SK-N-SH treated with all-trans-retinoic acid at 6 μM for 48 hours (cell line): ENCODE results near the gene LHFPL2.

Source experiments
- ATAC-seq: fragments of 200-7000 bp; cut with Tn5 transposase; 3 replicates; pipeline ENCODE4 v1.9.1; 2020; ENCODE audit warnings: mild to moderate bottlenecking, moderate library complexity
- ARNTL ChIP-seq: fragments of 450-650 bp; formaldehyde crosslinking; IDR thresholded peaks from 2 replicates; pipeline ENCODE4 v1.5.0; 2020; ENCODE audit warnings: low read depth, mild to moderate bottlenecking, moderate library complexity, borderline replicate concordance
- BACH2 ChIP-seq: fragments of 250-450 bp; sonication (Bioruptor Pico); IDR thresholded peaks from 2 replicates; pipeline ENCODE4 v1.9.0; 2021; ENCODE audit warnings: mild to moderate bottlenecking, borderline replicate concordance
- CREB5 ChIP-seq: fragments of 250-450 bp; sonication (Bioruptor Pico); IDR thresholded peaks from 2 replicates; pipeline ENCODE4 v1.5.1; 2020; ENCODE audit warnings: low read depth, mild to moderate bottlenecking, moderate library complexity
- CSDC2 ChIP-seq: fragments of 250-450 bp; sonication (Bioruptor Pico); IDR thresholded peaks from 2 replicates; pipeline ENCODE4 v1.5.0; 2020; ENCODE audit warnings: mild to moderate bottlenecking, moderate library complexity
- ESRRG ChIP-seq: fragments of 250-450 bp; sonication (Bioruptor Pico); IDR thresholded peaks from 2 replicates; pipeline ENCODE4 v1.6.1; 2021; ENCODE audit warnings: mild to moderate bottlenecking
- GLIS3 ChIP-seq: fragments of 250-450 bp; sonication (Bioruptor Pico); IDR thresholded peaks from 2 replicates; pipeline ENCODE4 v1.5.0; 2020; ENCODE audit warnings: mild to moderate bottlenecking, moderate library complexity
- ISL1 ChIP-seq: fragments of 250-450 bp; sonication (Bioruptor Pico); IDR thresholded peaks from 2 replicates; pipeline ENCODE4 v2.1.2; 2022; ENCODE audit warnings: mild to moderate bottlenecking, moderate library complexity
- OSR1 ChIP-seq: fragments of 250-450 bp; sonication (Bioruptor Pico); IDR thresholded peaks from 2 replicates; pipeline ENCODE4 v1.8.0; 2022; ENCODE audit warnings: moderate library complexity, mild to moderate bottlenecking, inconsistent platforms
- PPARA ChIP-seq: fragments of 250-450 bp; sonication (Bioruptor Pico); IDR thresholded peaks from 2 replicates; pipeline ENCODE4 v1.5.0; 2020; ENCODE audit warnings: mild to moderate bottlenecking, borderline replicate concordance
- RARB ChIP-seq: fragments of 250-450 bp; sonication (Bioruptor Pico); IDR thresholded peaks from 2 replicates; pipeline ENCODE4 v1.8.0; 2021; ENCODE audit warnings: mild to moderate bottlenecking, moderate library complexity
- SNAI2 ChIP-seq: fragments of 250-450 bp; sonication (Bioruptor Pico); IDR thresholded peaks from 2 replicates; pipeline ENCODE4 v1.5.0; 2020; ENCODE audit warnings: mild to moderate bottlenecking, moderate library complexity
- TCF4 ChIP-seq: fragments of 250-450 bp; sonication (Bioruptor Pico); IDR thresholded peaks from 2 replicates; pipeline ENCODE4 v1.8.0; 2021; ENCODE audit warnings: mild to moderate bottlenecking, moderate library complexity, borderline replicate concordance
- TOX ChIP-seq: fragments of 250-450 bp; sonication (Bioruptor Pico); IDR thresholded peaks from 2 replicates; pipeline ENCODE4 v1.8.0; 2021; ENCODE audit warnings: mild to moderate bottlenecking, moderate library complexity, borderline replicate concordance
- ZC3H10 ChIP-seq: fragments of 250-450 bp; sonication (Bioruptor Pico); IDR thresholded peaks from 2 replicates; pipeline ENCODE4 v1.5.1; 2021; ENCODE audit warnings: mild to moderate bottlenecking, moderate library complexity
- ZFP3 ChIP-seq: fragments of 250-450 bp; sonication (Bioruptor Pico); IDR thresholded peaks from 2 replicates; pipeline ENCODE4 v1.5.0; 2020; ENCODE audit warnings: mild to moderate bottlenecking, moderate library complexity
- ZFP30 ChIP-seq: fragments of 450-650 bp; formaldehyde crosslinking; IDR thresholded peaks from 2 replicates; pipeline ENCODE4 v1.5.0; 2022; ENCODE audit warnings: mild to moderate bottlenecking, moderate library complexity
- ZNF565 ChIP-seq: fragments of 450-650 bp; formaldehyde crosslinking; conservative IDR thresholded peaks from 2 replicates; pipeline ENCODE4 v1.5.0; 2020; ENCODE audit warnings: low read depth, mild to moderate bottlenecking, moderate library complexity
- ZNF70 ChIP-seq: fragments of 450-650 bp; formaldehyde crosslinking; IDR thresholded peaks from 2 replicates; pipeline ENCODE4 v1.5.0; 2020; ENCODE audit warnings: mild to moderate bottlenecking, moderate library complexity
- ZNF8 ChIP-seq: fragments of 450-650 bp; formaldehyde crosslinking; IDR thresholded peaks from 2 replicates; pipeline ENCODE4 v1.5.0; 2020; ENCODE audit warnings: mild to moderate bottlenecking, moderate library complexity
- TF ChIP-seq, protein P1 (sequence below): fragments of 250-450 bp; sonication (Bioruptor Pico); IDR thresholded peaks from 2 replicates; pipeline ENCODE4 v1.5.0; 2020; ENCODE audit warnings: mild to moderate bottlenecking, moderate library complexity
- TF ChIP-seq, protein P2 (sequence below): fragments of 250-450 bp; sonication (Bioruptor Pico); IDR thresholded peaks from 2 replicates; pipeline ENCODE4 v1.5.1; 2021; ENCODE audit warnings: mild to moderate bottlenecking, moderate library complexity
- TF ChIP-seq, protein P3 (sequence below): fragments of 250-450 bp; sonication (Bioruptor Pico); IDR thresholded peaks from 2 replicates; pipeline ENCODE4 v1.8.0; 2020; ENCODE audit warnings: mild to moderate bottlenecking, moderate library complexity, borderline replicate concordance
- TF ChIP-seq, protein P4 (sequence below): fragments of 250-450 bp; sonication (Bioruptor Pico); IDR thresholded peaks from 2 replicates; pipeline ENCODE4 v1.8.0; 2021; ENCODE audit warnings: low read depth, mild to moderate bottlenecking, moderate library complexity, borderline replicate concordance

The LHFPL2 gene

GRCh38 chr5:78495800-78496199 is 152.8 kb downstream of the LHFPL2 start:
- no peak for ATAC-seq
- TF ChIP-seq ZNF70 (no peak), PPARA (no peak), ZC3H10 (CRISPR knock-in tag) (no peak), ESRRG (CRISPR knock-in tag) (no peak), CSDC2 (CRISPR knock-in tag) (no peak), TCF4 (no peak), TOX (CRISPR knock-in tag) (no peak), BACH2 (CRISPR knock-in tag) (no peak), ARNTL (no peak), ZFP30 (no peak), RARB (CRISPR knock-in tag) (no peak), ISL1 (no peak), ZNF8 (CRISPR knock-in tag) (no peak), OSR1 (CRISPR knock-in tag) (no peak), SNAI2 (no peak), ZFP3 (CRISPR knock-in tag) (no peak), CREB5 (CRISPR knock-in tag) (no peak)
- TF ChIP-seq, protein P1, sequence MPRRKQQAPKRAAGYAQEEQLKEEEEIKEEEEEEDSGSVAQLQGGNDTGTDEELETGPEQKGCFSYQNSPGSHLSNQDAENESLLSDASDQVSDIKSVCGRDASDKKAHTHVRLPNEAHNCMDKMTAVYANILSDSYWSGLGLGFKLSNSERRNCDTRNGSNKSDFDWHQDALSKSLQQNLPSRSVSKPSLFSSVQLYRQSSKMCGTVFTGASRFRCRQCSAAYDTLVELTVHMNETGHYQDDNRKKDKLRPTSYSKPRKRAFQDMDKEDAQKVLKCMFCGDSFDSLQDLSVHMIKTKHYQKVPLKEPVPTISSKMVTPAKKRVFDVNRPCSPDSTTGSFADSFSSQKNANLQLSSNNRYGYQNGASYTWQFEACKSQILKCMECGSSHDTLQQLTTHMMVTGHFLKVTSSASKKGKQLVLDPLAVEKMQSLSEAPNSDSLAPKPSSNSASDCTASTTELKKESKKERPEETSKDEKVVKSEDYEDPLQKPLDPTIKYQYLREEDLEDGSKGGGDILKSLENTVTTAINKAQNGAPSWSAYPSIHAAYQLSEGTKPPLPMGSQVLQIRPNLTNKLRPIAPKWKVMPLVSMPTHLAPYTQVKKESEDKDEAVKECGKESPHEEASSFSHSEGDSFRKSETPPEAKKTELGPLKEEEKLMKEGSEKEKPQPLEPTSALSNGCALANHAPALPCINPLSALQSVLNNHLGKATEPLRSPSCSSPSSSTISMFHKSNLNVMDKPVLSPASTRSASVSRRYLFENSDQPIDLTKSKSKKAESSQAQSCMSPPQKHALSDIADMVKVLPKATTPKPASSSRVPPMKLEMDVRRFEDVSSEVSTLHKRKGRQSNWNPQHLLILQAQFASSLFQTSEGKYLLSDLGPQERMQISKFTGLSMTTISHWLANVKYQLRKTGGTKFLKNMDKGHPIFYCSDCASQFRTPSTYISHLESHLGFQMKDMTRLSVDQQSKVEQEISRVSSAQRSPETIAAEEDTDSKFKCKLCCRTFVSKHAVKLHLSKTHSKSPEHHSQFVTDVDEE (CRISPR knock-in tag), result no peak
- TF ChIP-seq, protein P2, sequence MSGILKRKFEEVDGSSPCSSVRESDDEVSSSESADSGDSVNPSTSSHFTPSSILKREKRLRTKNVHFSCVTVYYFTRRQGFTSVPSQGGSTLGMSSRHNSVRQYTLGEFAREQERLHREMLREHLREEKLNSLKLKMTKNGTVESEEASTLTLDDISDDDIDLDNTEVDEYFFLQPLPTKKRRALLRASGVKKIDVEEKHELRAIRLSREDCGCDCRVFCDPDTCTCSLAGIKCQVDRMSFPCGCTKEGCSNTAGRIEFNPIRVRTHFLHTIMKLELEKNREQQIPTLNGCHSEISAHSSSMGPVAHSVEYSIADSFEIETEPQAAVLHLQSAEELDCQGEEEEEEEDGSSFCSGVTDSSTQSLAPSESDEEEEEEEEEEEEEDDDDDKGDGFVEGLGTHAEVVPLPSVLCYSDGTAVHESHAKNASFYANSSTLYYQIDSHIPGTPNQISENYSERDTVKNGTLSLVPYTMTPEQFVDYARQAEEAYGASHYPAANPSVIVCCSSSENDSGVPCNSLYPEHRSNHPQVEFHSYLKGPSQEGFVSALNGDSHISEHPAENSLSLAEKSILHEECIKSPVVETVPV (CRISPR knock-in tag), result no peak
- TF ChIP-seq, protein P3, sequence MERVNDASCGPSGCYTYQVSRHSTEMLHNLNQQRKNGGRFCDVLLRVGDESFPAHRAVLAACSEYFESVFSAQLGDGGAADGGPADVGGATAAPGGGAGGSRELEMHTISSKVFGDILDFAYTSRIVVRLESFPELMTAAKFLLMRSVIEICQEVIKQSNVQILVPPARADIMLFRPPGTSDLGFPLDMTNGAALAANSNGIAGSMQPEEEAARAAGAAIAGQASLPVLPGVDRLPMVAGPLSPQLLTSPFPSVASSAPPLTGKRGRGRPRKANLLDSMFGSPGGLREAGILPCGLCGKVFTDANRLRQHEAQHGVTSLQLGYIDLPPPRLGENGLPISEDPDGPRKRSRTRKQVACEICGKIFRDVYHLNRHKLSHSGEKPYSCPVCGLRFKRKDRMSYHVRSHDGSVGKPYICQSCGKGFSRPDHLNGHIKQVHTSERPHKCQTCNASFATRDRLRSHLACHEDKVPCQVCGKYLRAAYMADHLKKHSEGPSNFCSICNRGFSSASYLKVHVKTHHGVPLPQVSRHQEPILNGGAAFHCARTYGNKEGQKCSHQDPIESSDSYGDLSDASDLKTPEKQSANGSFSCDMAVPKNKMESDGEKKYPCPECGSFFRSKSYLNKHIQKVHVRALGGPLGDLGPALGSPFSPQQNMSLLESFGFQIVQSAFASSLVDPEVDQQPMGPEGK (CRISPR knock-in tag), result no peak

GRCh38 chr5:78492650-78493049 is 155.9 kb downstream of the LHFPL2 start:
- ATAC-seq, result no peak
- TF ChIP-seq BACH2 (CRISPR knock-in tag) (no peak), ISL1 (no peak), OSR1 (CRISPR knock-in tag) (no peak), ZC3H10 (CRISPR knock-in tag) (no peak), TOX (CRISPR knock-in tag) (no peak), ARNTL (no peak), ZFP3 (CRISPR knock-in tag) (no peak), RARB (CRISPR knock-in tag) (no peak), SNAI2 (no peak)
- TF ChIP-seq, protein P3 (CRISPR knock-in tag), result no peak
- TF ChIP-seq, protein P2 (CRISPR knock-in tag), result no peak
- TF ChIP-seq, all 23 proteins: peak for 0

GRCh38 chr5:78492224-78492623 is 156.3 kb downstream of the LHFPL2 start:
- ATAC-seq, result no peak
- TF ChIP-seq GLIS3 (CRISPR knock-in tag) (no peak), ISL1 (no peak), ZC3H10 (CRISPR knock-in tag) (no peak), ZNF565 (CRISPR knock-in tag) (no peak), CSDC2 (CRISPR knock-in tag) (no peak), ARNTL (no peak)
- TF ChIP-seq, protein P1 (CRISPR knock-in tag), result no peak
- TF ChIP-seq, protein P4, sequence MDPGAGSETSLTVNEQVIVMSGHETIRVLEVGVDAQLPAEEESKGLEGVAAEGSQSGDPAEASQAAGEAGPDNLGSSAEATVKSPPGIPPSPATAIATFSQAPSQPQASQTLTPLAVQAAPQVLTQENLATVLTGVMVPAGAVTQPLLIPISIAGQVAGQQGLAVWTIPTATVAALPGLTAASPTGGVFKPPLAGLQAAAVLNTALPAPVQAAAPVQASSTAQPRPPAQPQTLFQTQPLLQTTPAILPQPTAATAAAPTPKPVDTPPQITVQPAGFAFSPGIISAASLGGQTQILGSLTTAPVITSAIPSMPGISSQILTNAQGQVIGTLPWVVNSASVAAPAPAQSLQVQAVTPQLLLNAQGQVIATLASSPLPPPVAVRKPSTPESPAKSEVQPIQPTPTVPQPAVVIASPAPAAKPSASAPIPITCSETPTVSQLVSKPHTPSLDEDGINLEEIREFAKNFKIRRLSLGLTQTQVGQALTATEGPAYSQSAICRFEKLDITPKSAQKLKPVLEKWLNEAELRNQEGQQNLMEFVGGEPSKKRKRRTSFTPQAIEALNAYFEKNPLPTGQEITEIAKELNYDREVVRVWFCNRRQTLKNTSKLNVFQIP (CRISPR knock-in tag), result no peak
